ENCODE results near the gene MPL.
"Not testable (repeated sequence)": the region's sequence is repeated elsewhere in the genome, so short reads cannot be mapped to it uniquely, and the experiment has no call there.

MPL gene

DNA sequence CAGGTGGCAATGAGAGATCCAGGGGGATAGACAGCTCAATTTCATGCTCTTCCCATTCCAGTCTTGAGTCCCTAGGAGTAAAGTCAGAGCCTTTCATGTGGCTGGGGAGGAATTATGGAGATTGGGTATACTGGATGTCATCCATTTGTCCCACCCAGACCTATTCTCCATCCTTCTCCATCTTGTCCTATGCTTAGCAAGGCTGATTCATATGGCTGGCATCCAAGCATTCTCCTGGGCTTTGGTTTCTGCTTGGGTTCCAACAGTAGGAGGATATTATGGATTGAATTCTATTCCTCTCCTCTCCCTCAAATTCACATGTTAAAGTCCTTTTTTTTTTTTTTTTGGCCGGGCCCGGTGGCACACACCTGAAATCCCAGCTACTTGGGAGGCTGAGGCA is 17.3 kb downstream of the MPL start:
- no peak for DNase-seq (ENCODE audit: low read depth)

GRCh38 chr1:43357251-43357650 is 19.6 kb downstream of the MPL start:
- no peak for DNase-seq (ENCODE audit: low read depth)

DNA sequence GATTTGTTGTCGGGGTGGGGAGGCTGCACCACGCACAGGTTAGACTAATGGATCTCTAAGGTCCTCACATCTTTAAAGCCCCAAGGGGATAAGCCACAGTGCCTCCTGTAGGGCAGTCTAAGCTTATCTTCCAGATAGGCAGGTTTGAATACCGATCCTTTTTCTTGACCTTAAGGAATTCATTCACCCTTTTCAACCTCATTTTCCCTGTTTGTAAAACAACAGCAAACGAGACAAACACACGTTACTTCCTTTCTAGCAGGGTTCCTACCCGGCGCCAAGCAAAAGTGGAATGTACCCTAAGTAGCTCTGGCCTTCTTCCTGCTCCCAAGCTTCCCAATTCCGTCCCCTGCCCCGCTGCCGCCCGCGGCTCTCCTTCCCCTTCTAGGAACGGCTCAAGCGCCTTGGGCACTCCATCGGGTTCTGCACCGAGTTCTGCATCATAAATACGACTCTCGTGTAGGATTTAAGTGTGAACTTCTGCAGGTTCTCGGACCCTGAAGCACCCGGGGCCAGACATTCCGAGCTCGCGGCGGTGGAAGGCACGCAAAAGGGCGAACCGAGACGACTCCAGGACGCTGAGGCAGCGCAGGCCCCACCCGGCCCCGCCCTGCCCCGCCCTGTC is 20.6 kb downstream of the MPL start:
- no peak for DNase-seq (ENCODE audit: low read depth)

GRCh38 chr1:43358746-43359693 is 21.4 kb downstream of the MPL start, which contains the start of gene CDC20:
TSS of gene CDC20 (plus strand) at chr1:43358981. CDS start at chr1:43359216, 235 bp downstream.
- DNase-seq (ENCODE audit: low read depth) = peak; percentile 98

DNA sequence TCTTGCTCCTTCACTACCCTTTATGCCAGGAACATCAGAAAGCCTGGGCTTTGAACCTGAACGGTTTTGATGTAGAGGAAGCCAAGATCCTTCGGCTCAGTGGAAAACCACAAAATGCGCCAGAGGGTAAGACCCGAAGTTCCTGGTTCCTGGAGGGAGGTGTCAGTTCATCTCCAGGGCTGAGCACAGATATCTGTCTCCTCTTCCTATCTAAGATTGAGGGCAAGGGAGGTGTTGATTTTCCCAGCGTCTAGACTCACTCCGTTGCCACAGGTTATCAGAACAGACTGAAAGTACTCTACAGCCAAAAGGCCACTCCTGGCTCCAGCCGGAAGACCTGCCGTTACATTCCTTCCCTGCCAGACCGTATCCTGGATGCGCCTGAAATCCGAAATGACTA is 22.1 kb downstream of the MPL start:
- DNase-seq (ENCODE audit: low read depth) = no peak

GRCh38 chr1:43360616-43361015 is 23.0 kb downstream of the MPL start:
- no peak for DNase-seq (ENCODE audit: low read depth)

DNA sequence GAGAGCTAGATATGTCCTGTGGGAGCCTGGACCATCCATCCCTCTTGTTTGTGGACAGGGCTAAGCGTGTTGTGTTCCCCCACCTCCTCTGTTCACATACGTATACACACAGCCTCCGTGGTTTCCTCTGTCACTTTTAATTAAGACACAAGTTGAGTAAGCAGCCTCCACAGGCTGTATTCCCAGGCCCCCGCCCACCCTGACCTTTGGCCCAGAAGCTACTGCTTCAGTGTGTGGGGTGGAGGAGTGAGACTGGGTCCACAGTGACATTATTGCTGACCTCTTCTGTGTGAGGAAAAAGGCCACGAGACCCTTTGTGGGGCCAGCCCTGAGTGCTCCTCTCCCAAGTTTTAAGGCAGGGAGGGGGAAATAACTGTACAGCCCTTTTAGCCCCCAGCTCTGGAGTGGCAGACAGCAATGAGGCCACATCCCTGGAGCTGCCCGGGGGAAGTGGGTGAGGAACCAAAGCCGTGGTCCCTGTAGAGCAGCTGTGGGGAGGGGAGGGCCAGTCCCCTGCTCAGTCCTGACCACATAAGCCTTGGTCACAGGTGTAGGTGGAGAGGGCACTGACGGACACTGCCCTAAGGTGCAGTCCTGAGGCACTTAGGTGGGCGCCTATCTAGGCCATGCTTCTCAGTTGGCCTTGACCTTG is 25.8 kb downstream of the MPL start:
- DNase-seq (ENCODE audit: low read depth) = no peak

GRCh38 chr1:43363935-43364525 is 26.4 kb downstream of the MPL start:
- no peak for DNase-seq (ENCODE audit: low read depth)

GRCh38 chr1:43365678-43366077 is 28.1 kb downstream of the MPL start:
- no peak for DNase-seq (ENCODE audit: low read depth)

- DNase-seq (ENCODE audit: low read depth) = no peak
Measured at GRCh38 chr1:43366179-43366578, 28.6 kb downstream of the MPL start.

- DNase-seq (ENCODE audit: low read depth) = no peak
Measured at GRCh38 chr1:43366601-43367025, 29.0 kb downstream of the MPL start.

DNA sequence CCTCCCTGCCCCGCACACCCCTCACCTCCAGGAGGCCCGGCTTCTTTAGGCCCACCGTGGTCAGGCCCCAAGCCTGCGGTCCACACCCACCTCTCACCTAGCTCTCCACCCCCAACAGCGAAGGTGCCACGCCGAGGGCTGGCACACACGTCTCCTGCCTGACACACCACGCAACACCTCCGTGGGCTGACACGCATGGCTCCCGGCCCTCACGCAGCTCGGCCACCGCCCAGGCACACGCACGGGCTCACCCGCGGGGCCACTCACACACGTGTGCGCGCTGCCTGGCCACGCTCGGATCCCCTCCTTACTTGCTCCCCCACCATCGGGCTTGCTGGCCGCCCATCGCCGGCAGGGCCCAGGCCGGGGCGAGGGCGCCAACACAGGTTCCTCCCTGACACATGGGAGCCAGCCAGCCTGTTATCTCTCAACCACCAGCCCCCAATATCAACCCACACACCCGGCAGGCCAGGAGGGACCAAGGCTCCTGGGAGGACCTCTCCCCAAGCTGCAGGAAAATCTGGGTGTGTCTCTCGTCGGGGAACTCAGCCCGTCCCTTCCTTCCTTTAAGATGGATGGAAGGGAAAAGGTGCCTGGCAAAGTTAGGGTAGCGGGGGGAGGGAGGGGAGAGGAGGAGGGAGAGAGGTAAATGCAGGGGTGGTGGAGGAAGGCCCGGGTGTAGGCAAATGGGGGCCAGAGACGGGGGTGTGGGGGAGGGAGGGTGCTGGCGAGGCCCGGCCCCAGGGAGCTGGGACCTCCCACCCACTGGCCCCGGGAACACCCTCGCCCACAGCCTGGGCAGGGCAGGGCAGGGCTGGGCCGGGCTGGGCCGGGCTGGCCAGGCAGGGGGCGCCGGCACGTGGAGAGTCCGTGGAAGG is 29.6 kb downstream of the MPL start:
- no peak for DNase-seq (ENCODE audit: low read depth)

DNA sequence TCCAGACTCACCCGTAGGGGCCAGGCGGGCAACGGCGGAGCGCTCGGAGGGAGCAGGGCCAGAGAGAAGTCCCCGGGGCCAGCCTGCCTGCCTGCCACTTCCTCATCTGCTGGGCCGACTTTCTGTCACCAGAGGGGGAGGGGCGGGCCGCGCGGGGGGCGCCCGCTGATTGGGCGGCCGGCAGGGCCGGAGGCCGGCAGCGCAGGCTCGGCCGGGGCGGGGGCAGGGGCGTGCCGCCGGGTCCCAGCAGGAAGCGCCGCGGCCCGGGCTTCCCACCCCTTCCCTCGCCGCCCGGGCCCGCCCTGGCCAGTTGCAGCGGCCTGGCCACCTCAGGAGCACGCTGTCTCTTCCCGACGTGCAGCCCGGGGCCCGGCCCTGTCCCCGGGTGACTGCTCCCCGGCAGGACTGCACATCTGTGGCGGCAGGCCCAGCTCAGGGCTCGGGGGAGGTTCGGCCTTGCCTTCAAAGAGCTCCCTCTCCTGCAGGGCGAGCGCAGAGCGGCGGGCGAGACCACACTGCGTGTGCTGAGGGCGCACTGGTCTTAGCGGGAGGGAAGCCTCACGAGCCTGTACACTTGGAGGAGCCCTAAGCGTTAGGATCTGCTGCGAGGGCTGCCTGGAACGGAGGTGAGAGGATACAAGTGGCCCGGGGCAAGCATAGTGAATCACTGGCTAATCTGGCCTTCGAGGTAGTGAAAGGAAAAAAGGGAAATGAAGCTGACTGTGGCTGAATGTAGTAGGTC is 30.5 kb downstream of the MPL start, which contains the start of gene ELOVL1:
Gene ELOVL1 (minus strand): TSS at position 108 of the 742 bp plus-strand sequence. CDS start 2,402 bp downstream, outside the sequence.
- DNase-seq (ENCODE audit: low read depth) = peak; percentile 88

DNA sequence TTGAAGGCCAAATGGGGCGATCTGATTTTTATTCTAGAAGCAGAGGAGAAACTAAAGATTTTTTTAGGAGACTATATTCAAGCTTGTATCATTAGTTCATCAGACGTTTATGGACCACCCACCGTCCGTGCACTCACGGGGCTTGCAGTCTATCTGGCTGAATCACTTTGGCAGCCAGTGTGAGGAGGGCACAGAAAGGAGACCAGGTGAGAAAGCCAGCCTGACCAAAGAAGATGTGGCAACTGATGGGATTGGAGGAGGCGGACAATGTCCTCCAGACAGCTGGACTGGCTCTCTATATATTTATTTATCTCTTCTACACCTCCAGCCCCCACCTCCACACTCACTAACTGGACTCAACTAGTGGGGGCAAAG is 31.0 kb downstream of the MPL start:
- DNase-seq (ENCODE audit: low read depth) = no peak

DNA sequence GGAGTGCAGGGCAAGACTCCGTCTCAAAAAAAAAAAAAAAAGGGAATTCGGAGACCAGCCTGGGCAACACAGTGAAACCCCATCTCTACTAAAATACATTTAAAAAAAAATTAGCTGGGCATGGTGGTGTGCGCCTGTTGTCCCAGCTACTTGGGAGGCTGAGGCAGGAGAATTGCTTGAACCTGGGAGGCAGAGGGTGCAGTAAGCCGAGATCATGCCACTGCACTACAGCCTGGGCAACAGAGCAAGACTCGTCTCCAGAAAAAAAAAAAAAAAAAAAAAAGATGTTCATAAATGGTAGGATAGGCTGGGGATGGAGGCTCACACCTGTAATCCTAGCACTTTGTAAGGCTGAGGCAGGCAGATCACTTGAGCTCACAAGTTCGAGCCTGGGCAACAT is 32.2 kb downstream of the MPL start:
- DNase-seq (ENCODE audit: low read depth) = not testable (repeated sequence)

GRCh38 chr1:43370564-43370963 is 32.9 kb downstream of the MPL start:
- no peak for DNase-seq (ENCODE audit: low read depth)

GRCh38 chr1:43372172-43372571 is 34.6 kb downstream of the MPL start:
- no peak for DNase-seq (ENCODE audit: low read depth)

GRCh38 chr1:43373066-43373940 is 35.7 kb downstream of the MPL start:
- DNase-seq (ENCODE audit: low read depth) = no peak

DNA sequence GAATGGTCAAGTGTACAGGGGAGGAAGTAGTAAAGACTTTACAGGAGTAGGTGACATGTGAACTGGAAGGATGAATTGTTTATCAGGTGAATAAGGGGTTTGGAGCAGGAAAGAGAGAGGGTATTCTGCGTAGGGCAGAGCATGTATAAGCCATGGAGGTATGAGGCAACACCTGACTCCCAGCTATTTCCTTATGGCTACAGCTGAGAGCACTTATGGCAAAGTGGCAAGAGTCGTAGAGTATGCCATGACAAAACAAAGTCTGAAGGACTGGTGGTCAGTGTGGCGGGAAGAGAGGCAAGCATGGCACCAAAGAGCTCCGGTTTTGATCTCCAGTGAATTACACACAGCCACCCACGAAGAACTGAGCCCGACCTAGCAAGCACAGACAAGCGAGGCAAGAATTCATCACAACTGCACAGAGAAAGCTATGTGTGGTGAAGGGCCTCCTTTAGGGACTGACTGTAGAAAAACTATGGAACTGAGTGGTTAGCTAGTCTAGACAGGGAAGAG is 39.2 kb downstream of the MPL start:
- no peak for DNase-seq (ENCODE audit: low read depth)
